Measurements from ENCODE around the gene RNH1. TPM values are rescaled to one million over a fixed set of nuclear protein-coding genes. Genes with fewer than 3 reads are reported as not detected.

The RNH1 gene
- total RNA-seq, 4 donors from 2014 or later = 218 to 259 (median 230) TPM

DNA sequence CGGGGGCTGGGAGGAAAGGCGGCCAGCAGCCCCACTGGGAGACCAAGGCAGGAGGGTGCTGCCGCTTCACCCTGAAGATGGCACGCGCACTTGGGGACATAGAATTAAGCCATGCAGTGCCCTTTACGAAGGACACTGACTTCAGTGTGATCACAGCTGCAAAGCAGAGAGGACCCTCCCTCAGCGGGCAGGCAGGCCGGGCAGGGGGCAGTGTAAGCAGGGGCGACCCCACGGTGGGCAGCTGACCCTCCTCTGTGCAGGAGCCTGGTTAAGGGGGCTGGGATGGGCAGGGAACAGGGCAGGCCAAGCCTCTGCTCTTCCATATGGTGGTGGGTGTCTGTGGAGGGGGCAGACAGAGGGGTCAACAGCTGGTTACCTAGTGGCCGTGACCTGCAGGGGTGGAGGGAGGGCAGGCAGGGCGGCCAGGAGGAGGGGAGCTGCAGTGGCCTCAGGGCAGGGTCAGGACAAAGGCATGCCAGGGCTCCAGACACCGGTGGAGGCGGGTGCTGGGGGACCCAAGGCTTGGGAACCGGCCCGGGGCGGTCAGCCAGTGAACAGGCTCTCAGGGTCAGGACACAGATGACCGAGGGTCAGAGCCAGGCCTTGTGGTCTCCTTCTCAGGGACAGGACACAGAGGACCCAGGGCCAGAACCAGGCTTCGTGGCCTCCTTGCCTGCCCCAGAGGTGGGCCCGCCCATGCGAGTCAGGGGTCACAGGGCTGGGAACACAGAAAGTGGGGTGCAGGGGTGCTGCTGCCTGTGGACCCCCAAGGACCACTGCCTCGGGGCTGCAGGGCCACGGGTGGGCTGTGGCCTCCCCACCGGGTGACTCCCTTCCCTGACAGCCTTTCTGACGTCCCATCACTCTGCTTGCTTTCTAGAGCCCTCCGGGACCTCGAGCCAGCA is 46.3 kb upstream of the RNH1 start:
- no peak for TF ChIP-seq CTCF (IDR thresholded peaks at IDR 0.05)
- ATAC-seq (ENCODE audit: low FRiP score) (no peak), DNase-seq (ENCODE audit: low spot score) (no peak)

DNA sequence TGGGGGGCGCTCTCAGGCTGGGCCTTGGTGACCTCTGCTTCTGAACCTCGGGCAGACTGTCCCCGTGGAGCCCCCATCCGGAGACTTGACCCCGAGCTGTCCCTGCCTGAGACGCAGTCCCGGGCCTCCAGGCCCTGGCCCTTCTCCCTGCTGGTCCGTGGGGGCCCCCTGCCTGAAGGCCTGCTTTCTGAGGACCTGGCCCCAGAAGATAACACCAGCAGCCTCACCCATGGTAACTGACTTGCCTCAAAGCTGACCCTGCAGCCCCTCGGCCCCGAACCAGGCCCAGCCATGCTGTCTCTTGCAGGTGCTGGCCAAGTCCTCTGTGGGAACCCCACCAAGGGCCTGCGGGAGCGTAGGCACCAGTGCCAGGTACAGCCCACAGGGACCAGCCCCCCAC is 44.6 kb upstream of the RNH1 start:
- no peak for ATAC-seq (ENCODE audit: low FRiP score)

GRCh38 chr11:551131-551530 is 44.1 kb upstream of the RNH1 start:
- ATAC-seq (ENCODE audit: low FRiP score) (no peak), DNase-seq (ENCODE audit: low spot score) (no peak)

More for the DNA sequence above, 44.6 kb upstream of the RNH1 start:
- no peak for DNase-seq (ENCODE audit: low spot score)
- no peak for TF ChIP-seq CTCF (IDR thresholded peaks at IDR 0.05)

DNA sequence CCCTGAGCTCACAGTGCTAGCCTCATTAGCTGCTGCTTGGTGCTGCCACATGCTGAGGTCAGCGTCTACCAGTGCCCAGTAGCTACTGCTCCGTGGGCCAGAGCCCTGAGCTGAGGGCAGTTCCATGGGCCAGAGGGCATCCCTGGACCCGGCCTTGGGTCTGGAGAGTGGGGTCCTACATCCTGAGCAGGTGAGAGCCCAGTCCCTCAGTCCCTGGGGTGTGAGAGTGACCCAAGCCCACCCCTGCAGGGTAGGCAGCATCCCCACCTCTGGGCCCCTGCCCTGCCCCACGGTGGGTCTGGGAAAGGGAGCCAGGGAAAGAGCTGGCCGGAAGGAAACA is 43.7 kb upstream of the RNH1 start:
- ATAC-seq (ENCODE audit: low FRiP score) = no peak
- DNase-seq (ENCODE audit: low spot score) = no peak
- TF ChIP-seq CTCF (IDR thresholded peaks at IDR 0.05) = no peak

More at GRCh38 chr11:551131-551530, 44.1 kb upstream of the RNH1 start:
- no peak for TF ChIP-seq CTCF (IDR thresholded peaks at IDR 0.05)

DNA sequence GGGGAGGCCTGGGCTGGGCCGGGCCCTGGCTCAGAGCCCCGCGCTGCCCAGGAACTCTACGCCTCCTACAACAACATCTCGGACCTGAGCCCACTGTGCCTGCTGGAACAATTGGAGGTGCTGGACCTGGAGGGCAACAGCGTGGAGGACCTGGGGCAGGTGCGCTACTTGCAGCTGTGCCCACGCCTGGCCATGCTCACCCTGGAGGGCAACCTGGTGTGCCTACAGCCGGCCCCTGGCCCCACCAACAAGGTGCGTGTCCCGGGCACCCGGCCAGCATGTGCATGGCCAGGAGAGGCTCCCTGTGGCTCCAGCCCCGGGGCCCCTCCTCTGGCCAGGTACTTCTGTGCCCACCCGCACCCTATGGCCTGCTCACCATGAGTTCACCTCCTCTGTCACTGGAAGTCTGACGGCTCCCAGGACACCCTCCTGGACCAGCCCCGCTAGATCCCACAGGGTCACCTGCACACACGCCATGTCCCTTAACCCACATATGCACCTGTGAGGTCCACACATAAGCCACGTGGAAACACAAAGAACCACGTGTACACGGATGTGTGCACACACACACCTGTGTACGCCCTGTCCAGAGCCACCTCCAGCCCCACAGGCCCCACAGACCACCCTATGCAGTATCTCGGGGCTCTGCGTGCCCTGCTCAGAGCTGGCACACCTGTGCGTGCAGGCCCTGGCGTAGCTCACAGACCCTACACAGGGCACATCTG is 43.1 kb upstream of the RNH1 start:
- no peak for TF ChIP-seq CTCF (IDR thresholded peaks at IDR 0.05)

GRCh38 chr11:548700-549603 is 41.9 kb upstream of the RNH1 start:
- no peak for TF ChIP-seq CTCF (IDR thresholded peaks at IDR 0.05)
- DNase-seq (ENCODE audit: low spot score) (no peak), ATAC-seq (ENCODE audit: low FRiP score) (no peak)

More for the DNA sequence above, 43.1 kb upstream of the RNH1 start:
- ATAC-seq (ENCODE audit: low FRiP score) = no peak
- no peak for DNase-seq (ENCODE audit: low spot score)
